Panc1 (cell line): Measurements from ENCODE around the gene FSTL5. TPM values are rescaled to one million over a fixed set of nuclear protein-coding genes. Genes with fewer than 3 reads are reported as not detected.

Experiments used
- ATAC-seq: fragments of 200-7000 bp; cut with Tn5 transposase; 2 replicates; pipeline ENCODE4 v1.9.1; 2020; ENCODE audit warnings: mild to moderate bottlenecking, moderate library complexity
- BruUV-seq: library from RNA; stranded (reverse); fragments of 400-500 nt; replicated peaks from 2 replicates; lab custom pipeline; 2021; lab: Mats Ljungman, UMichigan
- CTCF ChIA-PET: fragments of 300-600 bp; sonication (Branson Sonifier 250); formaldehyde crosslinking; loops from one replicate; lab custom pipeline; 2022; ENCODE audit warnings: antibody characterized with exemption; lab: Charles Lee
- POLR2A ChIA-PET: fragments of 300-600 bp; sonication (Branson Sonifier 250); formaldehyde crosslinking; loops from one replicate; lab custom pipeline; 2022; ENCODE audit warnings: antibody characterized with exemption; lab: Charles Lee
- DNase-seq: peaks from one replicate; pipeline ENCODE4 v3.0.0-alpha.2; 2010; ENCODE audit warnings: low read depth, low spot score
- H3K27ac ChIP-seq: 2 replicates; pipeline ENCODE4 v1.5.1; 2011; ENCODE audit warnings: mild to moderate bottlenecking, low read length, inconsistent platforms
- H3K27me3 ChIP-seq: fragments of 200-500 bp; sonication (Bioruptor generic); 2 replicates; pipeline ENCODE4 v1.6.0; 2014; ENCODE audit warnings: low read length, inconsistent platforms; ENCODE audit not compliant: control insufficient read depth, insufficient read depth
- H3K36me3 ChIP-seq: fragments of 200-500 bp; sonication (Bioruptor generic); 2 replicates; pipeline ENCODE4 v1.5.1; 2014; ENCODE audit warnings: inconsistent platforms, mild to moderate bottlenecking, low read length, moderate library complexity; ENCODE audit not compliant: control insufficient read depth, insufficient read depth
- H3K4me1 ChIP-seq: 2 replicates; pipeline ENCODE4 v1.5.1; 2011; ENCODE audit warnings: inconsistent platforms, mild to moderate bottlenecking, low read length, moderate library complexity; ENCODE audit not compliant: control insufficient read depth, insufficient read depth
- H3K4me3 ChIP-seq, 2 experiments: 2 replicates each; pipeline ENCODE4 v1.5.1; 2011 to 2012; ENCODE audit warnings: low read depth in 2 of 2, low read length in 2 of 2, mild to moderate bottlenecking in 2 of 2, inconsistent platforms in 1 of 2, moderate library complexity in 1 of 2
- H3K9me3 ChIP-seq: fragments of 200-500 bp; sonication (Bioruptor generic); 2 replicates; pipeline ENCODE4 v1.5.1; 2014; ENCODE audit warnings: low read depth, mild to moderate bottlenecking, inconsistent platforms, low read length, moderate library complexity; ENCODE audit not compliant: control insufficient read depth, insufficient read depth
- POLR2AphosphoS5 ChIP-seq: IDR thresholded peaks from 2 replicates; pipeline ENCODE4 v1.6.1; 2012; ENCODE audit warnings: mild to moderate bottlenecking, low read depth, low read length, moderate library complexity
- SIN3A ChIP-seq: IDR thresholded peaks from 2 replicates; pipeline ENCODE4 v1.6.1; 2012; ENCODE audit warnings: low read depth, mild to moderate bottlenecking, low read length, moderate library complexity, borderline replicate concordance; ENCODE audit not compliant: insufficient read depth
- TCF7L2 ChIP-seq: IDR thresholded peaks from 2 replicates; pipeline ENCODE4 v1.6.1; 2011; ENCODE audit warnings: mild to moderate bottlenecking, low read depth, low read length, inconsistent platforms
- in situ Hi-C: cut with HindIII; loops from 2 replicates; pipeline ENCODE4 v1.10.0; 2016; ENCODE audit warnings: low sequenced_read_pairs, low pct_unique_long_range_greater_than_20kb
- intact Hi-C: fragments of 100-400 bp; cut with micrococcal nuclease; formaldehyde crosslinking; loops from one replicate; pipeline ENCODE4 v1.10.0; 2022; ENCODE audit not compliant: unreplicated experiment
- total RNA-seq: library from RNA; stranded (reverse); gene quantifications from one replicate; pipeline ENCODE4 v1.2.1, GENCODE V29; 2021; ENCODE audit not compliant: unreplicated experiment
- TF ChIP-seq, protein P1 (sequence below): fragments of 450-650 bp; IDR thresholded peaks from 2 replicates; pipeline ENCODE4 v1.5.1; 2017; ENCODE audit warnings: mild to moderate bottlenecking
- TF ChIP-seq, protein P2 (sequence below), 2 experiments: IDR thresholded peaks; 2 replicates each; pipeline ENCODE4 v1.6.1; 2011 to 2012; ENCODE audit warnings: low read depth in 2 of 2, control low read depth in 1 of 2, low read length in 1 of 2, mild to moderate bottlenecking in 1 of 2, moderate library complexity in 1 of 2; ENCODE audit not compliant: insufficient read depth in 1 of 2

Gene FSTL5
- total RNA-seq, 1 experiment from 2014 or later, result 0.67 TPM

DNA sequence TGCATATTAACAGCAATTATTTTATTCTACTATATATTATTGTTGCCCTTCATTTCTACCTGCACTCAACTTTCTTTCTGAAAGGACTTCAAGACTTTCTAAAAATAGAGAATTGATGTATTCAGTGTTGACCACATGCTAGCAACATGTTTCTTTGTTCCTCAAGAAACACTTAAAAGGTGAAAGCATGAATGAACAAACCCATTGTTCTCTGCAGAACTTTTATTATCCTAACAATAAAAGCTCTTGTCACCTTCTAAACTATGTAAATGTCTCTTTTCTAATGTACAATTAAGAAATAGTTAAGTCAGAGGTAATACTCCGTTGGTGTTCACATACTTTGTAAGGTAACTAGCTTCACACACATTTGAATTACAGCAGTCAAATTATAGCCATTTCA lies 638.7 kb downstream of the FSTL5 start:
- BruUV-seq, result no TSS peak
- in situ Hi-C loops (no loop called here), intact Hi-C loops (no loop called here)
- Histone ChIP-seq H3K27me3 (no peaks in the 10 kb centered on the region), H3K4me1 (no peaks in the 10 kb centered on the region), H3K9me3 (no peaks in the 10 kb centered on the region), H3K36me3 (no peaks in the 10 kb centered on the region), H3K4me3 (no peak overlapping the region), H3K27ac (no peak overlapping the region)
- ChIA-PET CTCF (no interaction called here), POLR2A (no interaction called here)
- ATAC-seq, result no peak
- no peak for DNase-seq
- TF ChIP-seq SIN3A (no peak), POLR2AphosphoS5 (no peak), TCF7L2 (no peak)
- TF ChIP-seq, protein P1, sequence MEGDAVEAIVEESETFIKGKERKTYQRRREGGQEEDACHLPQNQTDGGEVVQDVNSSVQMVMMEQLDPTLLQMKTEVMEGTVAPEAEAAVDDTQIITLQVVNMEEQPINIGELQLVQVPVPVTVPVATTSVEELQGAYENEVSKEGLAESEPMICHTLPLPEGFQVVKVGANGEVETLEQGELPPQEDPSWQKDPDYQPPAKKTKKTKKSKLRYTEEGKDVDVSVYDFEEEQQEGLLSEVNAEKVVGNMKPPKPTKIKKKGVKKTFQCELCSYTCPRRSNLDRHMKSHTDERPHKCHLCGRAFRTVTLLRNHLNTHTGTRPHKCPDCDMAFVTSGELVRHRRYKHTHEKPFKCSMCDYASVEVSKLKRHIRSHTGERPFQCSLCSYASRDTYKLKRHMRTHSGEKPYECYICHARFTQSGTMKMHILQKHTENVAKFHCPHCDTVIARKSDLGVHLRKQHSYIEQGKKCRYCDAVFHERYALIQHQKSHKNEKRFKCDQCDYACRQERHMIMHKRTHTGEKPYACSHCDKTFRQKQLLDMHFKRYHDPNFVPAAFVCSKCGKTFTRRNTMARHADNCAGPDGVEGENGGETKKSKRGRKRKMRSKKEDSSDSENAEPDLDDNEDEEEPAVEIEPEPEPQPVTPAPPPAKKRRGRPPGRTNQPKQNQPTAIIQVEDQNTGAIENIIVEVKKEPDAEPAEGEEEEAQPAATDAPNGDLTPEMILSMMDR, result no peak
- TF ChIP-seq, protein P2, sequence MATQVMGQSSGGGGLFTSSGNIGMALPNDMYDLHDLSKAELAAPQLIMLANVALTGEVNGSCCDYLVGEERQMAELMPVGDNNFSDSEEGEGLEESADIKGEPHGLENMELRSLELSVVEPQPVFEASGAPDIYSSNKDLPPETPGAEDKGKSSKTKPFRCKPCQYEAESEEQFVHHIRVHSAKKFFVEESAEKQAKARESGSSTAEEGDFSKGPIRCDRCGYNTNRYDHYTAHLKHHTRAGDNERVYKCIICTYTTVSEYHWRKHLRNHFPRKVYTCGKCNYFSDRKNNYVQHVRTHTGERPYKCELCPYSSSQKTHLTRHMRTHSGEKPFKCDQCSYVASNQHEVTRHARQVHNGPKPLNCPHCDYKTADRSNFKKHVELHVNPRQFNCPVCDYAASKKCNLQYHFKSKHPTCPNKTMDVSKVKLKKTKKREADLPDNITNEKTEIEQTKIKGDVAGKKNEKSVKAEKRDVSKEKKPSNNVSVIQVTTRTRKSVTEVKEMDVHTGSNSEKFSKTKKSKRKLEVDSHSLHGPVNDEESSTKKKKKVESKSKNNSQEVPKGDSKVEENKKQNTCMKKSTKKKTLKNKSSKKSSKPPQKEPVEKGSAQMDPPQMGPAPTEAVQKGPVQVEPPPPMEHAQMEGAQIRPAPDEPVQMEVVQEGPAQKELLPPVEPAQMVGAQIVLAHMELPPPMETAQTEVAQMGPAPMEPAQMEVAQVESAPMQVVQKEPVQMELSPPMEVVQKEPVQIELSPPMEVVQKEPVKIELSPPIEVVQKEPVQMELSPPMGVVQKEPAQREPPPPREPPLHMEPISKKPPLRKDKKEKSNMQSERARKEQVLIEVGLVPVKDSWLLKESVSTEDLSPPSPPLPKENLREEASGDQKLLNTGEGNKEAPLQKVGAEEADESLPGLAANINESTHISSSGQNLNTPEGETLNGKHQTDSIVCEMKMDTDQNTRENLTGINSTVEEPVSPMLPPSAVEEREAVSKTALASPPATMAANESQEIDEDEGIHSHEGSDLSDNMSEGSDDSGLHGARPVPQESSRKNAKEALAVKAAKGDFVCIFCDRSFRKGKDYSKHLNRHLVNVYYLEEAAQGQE (IDR thresholded peaks at IDR 0.05; ENCODE audit: insufficient read depth in 1 of 2, low read depth in 2 of 2, low read length in 1 of 2), result no peak

DNA sequence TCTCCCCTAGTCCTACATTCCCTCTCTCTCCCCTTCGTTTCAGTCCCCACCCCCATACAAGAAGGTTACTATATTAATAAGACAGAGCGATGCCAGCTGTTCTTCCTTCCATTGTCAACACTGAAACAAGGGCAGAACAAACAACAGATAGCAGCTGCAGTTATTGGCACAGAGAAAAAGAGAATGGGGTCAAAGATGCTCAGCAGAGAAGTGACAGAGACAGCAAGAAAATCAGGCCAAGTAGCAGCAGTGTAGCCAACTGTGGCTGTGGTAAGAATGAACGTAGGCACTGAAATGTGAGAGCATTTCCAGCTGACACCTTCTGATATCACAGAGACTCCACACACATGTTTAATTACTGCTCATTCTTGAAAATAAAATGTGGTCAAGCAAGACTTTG lies 641.8 kb downstream of the FSTL5 start:
- intact Hi-C loops (no loop called here), in situ Hi-C loops (no loop called here)
- Histone ChIP-seq H3K4me1 (no peaks in the 10 kb centered on the region), H3K27me3 (no peaks in the 10 kb centered on the region), H3K36me3 (no peaks in the 10 kb centered on the region), H3K9me3 (no peaks in the 10 kb centered on the region), H3K27ac (no peak overlapping the region), H3K4me3 (no peak overlapping the region)
- ATAC-seq (no peak), DNase-seq (no peak)
- BruUV-seq, result no TSS peak
- ChIA-PET POLR2A (no interaction called here), CTCF (no interaction called here)
- TF ChIP-seq TCF7L2 (no peak), SIN3A (no peak), POLR2AphosphoS5 (no peak)
- TF ChIP-seq, protein P1, result no peak
- TF ChIP-seq, protein P2 (IDR thresholded peaks at IDR 0.05; ENCODE audit: insufficient read depth in 1 of 2, low read depth in 2 of 2, low read length in 1 of 2), result no peak
